Fibroblast of lung (primary cell): ENCODE data around the gene FYN.

Source experiments
- CTCF ChIP-seq, 2 donors: IDR thresholded peaks in 1 of 2; conservative IDR thresholded peaks in 1 of 2; 1 replicate in 1 of 2; 2 replicates in 1 of 2; pipeline ENCODE4 v1.5.1; 2011 to 2012; ENCODE audit warnings: low read length in 2 of 2, control low read depth in 1 of 2, inconsistent platforms in 1 of 2, low read depth in 1 of 2, mild to moderate bottlenecking in 1 of 2
- EZH2 ChIP-seq: IDR thresholded peaks from 2 replicates; pipeline ENCODE4 v1.5.1; 2012; ENCODE audit warnings: low read length, control low read depth, mild to moderate bottlenecking; ENCODE audit errors: missing control alignments

GRCh38 chr6:111771094-111771432 lies 102.2 kb downstream of the FYN start:
- no peak for TF ChIP-seq CTCF (conservative IDR thresholded peaks at IDR 0.05 in 1 of 2, IDR thresholded peaks at IDR 0.05 in 1 of 2; ENCODE audit: low read depth in 1 of 2, low read length in 2 of 2)
- TF ChIP-seq EZH2: no peak
